Suprapubic skin (tissue), 3 donors: ENCODE measurements around the gene GRIK4.

ENCODE experiments used
- CTCF ChIP-seq, 2 donors: fragments of 200-600 bp in 1 of 2; fragments of 450-650 bp in 1 of 2; sonication (generic) in 1 of 2; IDR thresholded peaks; one replicate each; pipeline ENCODE4 v1.5.1; 2016 to 2019; ENCODE audit warnings: antibody characterized with exemption in 2 of 2, mild to moderate bottlenecking in 1 of 2, moderate library complexity in 1 of 2
- POLR2A ChIP-seq, 2 donors: fragments of 450-650 bp; IDR thresholded peaks; one replicate each; pipeline ENCODE4 v1.6.1; 2017; ENCODE audit warnings: antibody characterized with exemption in 2 of 2, mild to moderate bottlenecking in 2 of 2, moderate library complexity in 2 of 2

DNA sequence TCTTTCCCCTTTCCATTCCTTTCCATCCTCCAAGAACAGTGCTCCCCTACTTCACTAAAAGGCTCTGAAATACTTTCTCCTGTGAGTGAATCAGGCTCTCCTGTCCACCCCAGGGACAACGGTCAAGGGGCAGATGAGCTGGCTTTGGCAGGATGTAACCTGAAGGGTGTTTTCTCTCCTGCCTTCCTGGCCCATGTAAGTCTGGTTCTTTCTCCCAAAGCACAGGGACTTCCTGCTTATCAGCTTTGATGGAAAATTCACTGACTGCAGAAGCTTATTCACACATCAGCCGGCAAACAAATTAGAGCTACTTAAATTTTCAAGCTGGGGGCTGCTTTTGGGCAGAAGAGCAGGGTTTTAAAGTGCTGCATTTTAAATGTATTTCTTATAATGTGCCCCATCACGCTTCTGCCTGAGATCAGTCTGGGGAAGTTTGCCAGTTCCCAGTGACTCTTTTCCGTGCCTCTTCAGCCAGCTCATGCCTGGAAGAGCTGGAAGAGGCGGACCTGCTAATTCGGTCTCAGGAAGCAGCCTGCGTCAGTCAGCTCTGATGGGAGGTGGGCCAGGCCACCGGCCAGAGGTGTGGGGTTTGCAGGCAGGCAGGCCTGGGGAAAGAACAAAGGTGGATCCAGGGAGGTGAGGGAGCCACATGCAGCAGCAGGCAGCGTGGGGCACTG is 372.0 kb downstream of the GRIK4 start:
- TF ChIP-seq CTCF (IDR thresholded peaks at IDR 0.05) = no peak
- TF ChIP-seq POLR2A (IDR thresholded peaks at IDR 0.05) = no peak
